NOMO-1 treated with DMSO at 0.1 percent for 48 hours (cell line): ENCODE data around the gene KRT7.
"Not testable (repeated sequence)": the region's sequence is repeated elsewhere in the genome, so short reads cannot be mapped to it uniquely, and the experiment has no call there.

Experiments used
- DNase-seq: peaks from one replicate; lab custom pipeline; 2025; ENCODE audit not compliant: unreplicated experiment; lab: John Stamatoyannopoulos, UW

The KRT7 gene

GRCh38 chr12:52277486-52278245, 44.6 kb downstream of the KRT7 start:
- no peak for DNase-seq

- peak; percentile 34 for DNase-seq
Observed at GRCh38 chr12:52278575-52279421, 45.8 kb downstream of the KRT7 start.

DNA sequence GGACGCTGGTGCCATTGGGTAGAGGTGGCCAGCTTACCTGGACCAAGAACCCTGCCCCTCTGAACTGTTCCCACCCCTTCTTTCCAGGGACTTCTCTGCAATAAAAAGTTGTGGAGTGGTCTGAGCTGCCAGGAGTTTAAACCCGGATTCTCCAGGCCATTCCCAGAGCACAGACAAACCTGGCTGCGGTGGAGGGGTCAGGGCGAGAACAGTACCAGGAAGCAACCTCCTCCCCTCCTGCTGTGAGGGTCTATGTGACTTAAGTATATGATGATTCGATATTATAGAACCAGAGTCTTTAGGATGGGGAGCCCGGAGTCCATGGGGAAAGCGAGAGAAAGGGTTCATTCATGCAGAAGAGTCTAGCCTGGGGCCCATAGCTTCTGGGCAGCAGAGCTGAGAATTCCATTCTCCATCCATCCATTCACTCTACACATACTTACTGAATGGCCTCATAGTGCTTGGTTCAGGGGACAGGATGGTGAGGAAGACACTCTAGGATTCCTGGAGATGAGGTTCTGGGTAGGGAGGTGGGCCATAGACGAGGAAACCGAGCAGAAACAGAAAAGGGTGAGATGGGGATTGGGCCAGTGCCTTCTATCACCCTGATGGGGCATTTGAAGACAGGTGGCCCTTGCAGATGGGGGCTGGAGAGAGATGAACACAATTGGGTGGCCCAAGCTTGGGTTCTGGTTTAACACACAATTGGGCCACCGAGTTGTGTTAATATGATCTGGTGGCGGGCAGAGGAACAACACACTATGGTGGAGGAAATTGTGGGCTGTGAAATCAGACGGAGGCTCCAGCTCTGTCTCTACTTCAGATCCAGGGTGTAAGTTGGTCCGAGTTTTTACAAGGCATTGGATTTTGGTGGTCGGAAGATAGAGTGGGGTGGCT, 46.6 kb downstream of the KRT7 start:
- DNase-seq = no peak

DNA sequence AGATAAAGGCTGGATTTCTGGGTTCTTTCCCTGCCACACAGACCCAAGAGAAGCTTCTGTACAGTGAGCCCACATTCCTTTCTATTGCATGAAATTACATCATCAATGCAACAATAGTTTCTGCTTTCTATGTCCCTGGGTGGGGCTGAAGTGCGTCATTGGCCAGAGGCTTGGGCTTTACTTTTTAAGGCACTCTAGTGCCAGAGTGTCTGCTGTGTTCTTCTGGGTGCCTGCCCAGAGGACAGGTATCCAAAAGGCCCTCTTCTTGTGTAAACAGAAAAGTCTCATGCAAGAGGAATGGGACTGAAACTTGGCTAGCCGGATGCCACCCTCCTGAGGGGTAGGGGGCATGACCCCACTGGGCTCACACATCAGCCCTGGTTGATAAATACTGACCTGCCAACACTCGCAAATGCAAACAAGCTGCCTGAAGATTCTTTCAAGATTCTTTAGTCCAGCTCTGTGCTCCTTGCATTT, 47.3 kb downstream of the KRT7 start:
- peak; percentile 68 for DNase-seq

GRCh38 chr12:52280796-52281560, 47.9 kb downstream of the KRT7 start:
- no peak for DNase-seq

GRCh38 chr12:52284562-52285171, 51.6 kb downstream of the KRT7 start:
- DNase-seq = no peak

- no peak for DNase-seq
Observed at GRCh38 chr12:52285172-52285745, 52.2 kb downstream of the KRT7 start.

DNA sequence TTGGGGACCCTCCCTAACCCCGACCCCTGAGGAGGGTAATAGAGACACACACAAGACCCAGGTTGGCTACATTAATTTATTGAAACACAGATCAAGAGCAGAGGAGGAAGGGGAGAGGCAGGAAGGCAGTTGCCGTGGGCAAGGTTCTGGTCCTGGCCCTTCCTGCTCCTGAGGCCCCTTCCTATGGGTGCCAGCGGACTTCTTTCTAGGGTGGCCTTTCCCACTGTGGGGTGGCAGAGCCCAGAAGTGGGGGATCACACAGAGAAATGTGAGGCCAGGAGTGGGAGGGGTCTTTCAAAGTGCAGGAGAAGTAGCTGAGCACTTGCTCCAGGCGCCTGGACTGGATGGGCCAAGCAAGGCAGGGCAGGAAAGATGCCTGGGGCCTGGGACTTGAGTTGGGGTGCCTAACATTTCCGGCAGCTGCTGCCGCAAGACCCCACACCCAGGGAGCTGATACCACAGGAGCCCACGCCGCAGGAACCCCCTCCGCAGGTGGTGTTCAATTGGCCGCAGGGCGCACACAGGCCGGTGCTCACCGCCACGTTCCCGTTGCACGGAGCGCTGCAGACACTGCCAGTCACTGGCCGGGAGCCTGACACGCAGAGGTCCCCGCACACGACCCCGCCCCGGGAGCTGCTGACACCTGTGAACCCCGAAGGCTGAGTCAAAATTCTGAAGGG, 52.9 kb downstream of the KRT7 start:
- no peak for DNase-seq

GRCh38 chr12:52286857-52287785, 54.1 kb downstream of the KRT7 start:
- DNase-seq = not testable (repeated sequence)

GRCh38 chr12:52287816-52288805, 55.1 kb downstream of the KRT7 start:
- peak; percentile 25 for DNase-seq

DNA sequence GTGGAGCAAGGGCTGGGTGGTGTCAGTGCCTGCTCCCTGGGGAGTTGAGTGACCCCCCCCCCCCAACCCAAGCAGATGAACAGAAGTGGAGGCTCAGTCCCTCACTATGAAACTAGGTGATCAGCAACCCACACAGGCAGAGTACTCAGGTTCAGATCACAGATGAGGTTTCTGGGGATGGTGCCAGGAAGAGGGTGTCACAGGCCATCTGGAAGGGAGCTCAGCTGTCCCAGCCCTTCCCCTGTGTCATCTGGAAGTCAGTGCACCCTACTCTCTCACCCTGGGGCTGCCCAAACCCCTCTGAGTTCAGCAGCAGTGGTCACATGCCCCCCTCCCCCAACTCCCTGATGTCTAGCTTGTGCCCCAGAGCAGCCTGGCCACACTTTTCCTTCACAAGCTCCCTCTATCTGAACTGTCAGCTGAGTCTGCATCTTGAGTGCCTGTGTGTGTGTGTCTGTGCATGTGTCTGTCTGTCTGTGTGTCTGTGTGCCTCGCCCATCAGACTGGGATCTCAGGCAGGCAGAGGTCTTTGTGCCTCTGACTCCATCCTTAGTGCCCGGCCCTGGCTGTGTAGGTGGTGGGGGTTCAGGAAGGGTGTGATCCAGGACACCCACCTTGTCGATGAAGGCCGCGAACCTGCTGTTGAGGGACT, 57.6 kb downstream of the KRT7 start:
- not testable (repeated sequence) for DNase-seq

DNA sequence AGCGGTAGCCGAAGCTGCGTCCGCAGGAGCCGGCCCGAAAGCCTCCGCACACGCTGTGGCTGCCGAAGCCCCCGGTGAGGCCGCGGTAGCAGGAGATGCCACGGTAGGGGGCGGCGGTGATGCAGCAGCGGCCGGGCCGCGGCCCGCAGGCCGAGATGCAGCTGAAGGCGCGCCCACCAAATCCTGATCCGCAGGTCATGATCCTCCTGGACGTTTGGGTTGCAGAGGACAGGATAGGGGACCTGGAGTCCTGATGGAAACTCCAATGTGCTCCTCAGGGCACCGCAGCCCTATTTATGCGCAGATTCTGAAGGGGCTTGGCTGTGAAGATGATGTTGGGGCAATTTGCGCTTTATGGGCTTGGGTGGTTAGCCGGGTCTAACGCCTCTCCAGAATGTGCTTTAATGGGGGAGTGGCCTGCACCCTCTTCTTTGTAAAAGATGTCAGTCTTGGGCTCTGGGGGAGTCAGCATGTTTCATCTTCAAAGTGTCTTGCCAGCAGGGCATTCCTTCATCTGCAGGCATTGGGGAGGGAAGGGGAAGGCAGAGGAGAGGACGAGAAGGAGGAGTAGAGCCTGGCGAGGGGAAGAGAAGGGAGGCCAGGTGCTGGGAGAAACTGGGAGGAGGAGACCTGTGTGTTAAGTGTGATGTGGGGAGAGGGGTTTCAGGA, 58.4 kb downstream of the KRT7 start, which contains the start of gene KRT81:
Gene KRT81, minus strand, starts transcription at position 268 of the 669 bp plus-strand sequence. Its CDS starts 69 bp downstream, at position 199.
- no peak for DNase-seq

DNA sequence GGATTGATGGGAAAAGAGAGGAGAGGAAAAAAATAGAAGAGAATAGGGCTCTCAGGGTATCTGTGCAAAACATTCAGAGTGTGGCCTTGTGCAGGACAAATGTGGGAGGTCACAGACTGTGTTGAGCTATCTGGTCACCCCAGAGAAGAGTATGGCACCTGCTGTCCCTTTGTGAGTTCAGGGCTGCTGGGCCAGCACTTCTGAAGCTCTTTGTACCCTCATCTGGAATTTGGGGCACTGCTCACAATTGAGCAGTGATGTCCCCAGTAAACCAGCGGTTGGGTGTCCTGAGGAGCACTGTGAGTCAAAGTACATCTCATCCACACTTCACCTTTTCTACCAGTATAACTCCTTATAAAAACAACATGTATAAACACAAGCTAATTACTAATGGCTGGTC, 60.9 kb downstream of the KRT7 start:
- DNase-seq = no peak

- no peak for DNase-seq
Observed at GRCh38 chr12:52294803-52295202, 61.8 kb downstream of the KRT7 start.

DNA sequence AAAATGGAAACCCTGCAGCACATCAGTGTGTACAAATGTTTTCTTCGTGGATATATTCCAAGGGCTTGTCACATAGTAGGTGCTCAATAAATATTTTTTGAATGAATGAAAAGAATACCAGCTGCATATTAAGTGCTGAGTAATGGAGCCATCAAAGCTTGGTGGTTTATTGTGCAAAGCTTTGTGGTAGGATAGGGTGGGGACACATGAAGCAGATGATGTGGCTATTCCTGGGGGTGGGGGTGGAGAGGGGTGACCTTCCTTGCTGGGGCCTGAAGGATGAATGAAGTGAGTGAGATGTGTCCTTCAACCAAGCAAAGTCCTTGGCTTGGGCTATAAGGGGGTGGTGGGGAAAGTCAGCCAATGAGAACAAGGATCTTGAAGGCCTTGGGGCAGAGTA, 62.6 kb downstream of the KRT7 start:
- DNase-seq = peak; percentile 52
